Measurements from ENCODE around the gene ATL2.

DNA sequence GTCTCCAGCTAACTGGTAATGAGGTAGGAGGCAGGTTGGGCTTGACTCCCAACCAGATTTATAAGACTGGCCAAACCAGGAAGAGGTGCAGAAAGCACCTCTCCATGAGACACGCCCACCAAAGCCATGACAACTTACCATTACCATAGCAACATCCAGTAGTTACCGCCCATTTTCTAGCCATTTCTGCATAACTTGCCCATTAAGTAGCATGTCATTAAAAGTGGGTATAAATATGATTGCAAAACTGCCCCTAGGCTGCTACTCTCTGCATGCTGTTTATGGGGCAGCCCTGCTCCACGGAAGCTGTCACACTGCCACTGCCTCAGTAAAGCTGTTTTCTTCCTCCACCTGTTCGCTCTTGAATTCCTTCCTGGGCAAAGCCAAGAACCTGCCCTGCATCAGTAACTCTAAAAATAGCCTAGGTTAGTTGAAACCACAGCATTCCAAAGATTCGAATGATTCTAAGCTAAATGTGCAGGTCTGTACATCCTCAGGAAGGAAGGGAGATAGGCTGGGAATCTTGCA is 131.9 kb downstream of the ATL2 start:
- TF ChIP-seq, protein P1, sequence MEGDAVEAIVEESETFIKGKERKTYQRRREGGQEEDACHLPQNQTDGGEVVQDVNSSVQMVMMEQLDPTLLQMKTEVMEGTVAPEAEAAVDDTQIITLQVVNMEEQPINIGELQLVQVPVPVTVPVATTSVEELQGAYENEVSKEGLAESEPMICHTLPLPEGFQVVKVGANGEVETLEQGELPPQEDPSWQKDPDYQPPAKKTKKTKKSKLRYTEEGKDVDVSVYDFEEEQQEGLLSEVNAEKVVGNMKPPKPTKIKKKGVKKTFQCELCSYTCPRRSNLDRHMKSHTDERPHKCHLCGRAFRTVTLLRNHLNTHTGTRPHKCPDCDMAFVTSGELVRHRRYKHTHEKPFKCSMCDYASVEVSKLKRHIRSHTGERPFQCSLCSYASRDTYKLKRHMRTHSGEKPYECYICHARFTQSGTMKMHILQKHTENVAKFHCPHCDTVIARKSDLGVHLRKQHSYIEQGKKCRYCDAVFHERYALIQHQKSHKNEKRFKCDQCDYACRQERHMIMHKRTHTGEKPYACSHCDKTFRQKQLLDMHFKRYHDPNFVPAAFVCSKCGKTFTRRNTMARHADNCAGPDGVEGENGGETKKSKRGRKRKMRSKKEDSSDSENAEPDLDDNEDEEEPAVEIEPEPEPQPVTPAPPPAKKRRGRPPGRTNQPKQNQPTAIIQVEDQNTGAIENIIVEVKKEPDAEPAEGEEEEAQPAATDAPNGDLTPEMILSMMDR (IDR thresholded peaks at IDR 0.05), result no peak
- TF ChIP-seq POLR2A (IDR thresholded peaks at IDR 0.05), result no peak
- no peak for TF ChIP-seq EP300 (IDR thresholded peaks at IDR 0.05)
